NCI-H524 (cell line): ENCODE measurements around the gene GNB1L.

ENCODE experiments used
- DNase-seq, 2 experiments: peaks; one replicate each; lab custom pipeline; 2025; lab: John Stamatoyannopoulos, UW

GNB1L gene

GRCh38 chr22:19775496-19776325, 79.0 kb downstream of the GNB1L start:
- no peak for DNase-seq

- no peak for DNase-seq
Measured at GRCh38 chr22:19774628-19775027, 80.0 kb downstream of the GNB1L start.

GRCh38 chr22:19773470-19774040, 81.1 kb downstream of the GNB1L start:
- DNase-seq, result no peak

- DNase-seq, result no peak
Measured at GRCh38 chr22:19772673-19773469, 81.8 kb downstream of the GNB1L start.

- no peak for DNase-seq
Measured at GRCh38 chr22:19772422-19772672, 82.3 kb downstream of the GNB1L start.

- no peak for DNase-seq
Measured at GRCh38 chr22:19770349-19771220, 84.1 kb downstream of the GNB1L start.

- DNase-seq, result no peak
Measured at GRCh38 chr22:19769393-19769715, 85.3 kb downstream of the GNB1L start.

GRCh38 chr22:19767427-19768341, 87.0 kb downstream of the GNB1L start:
- no peak for DNase-seq

- no peak for DNase-seq
Measured at GRCh38 chr22:19766511-19767426, 87.9 kb downstream of the GNB1L start.

GRCh38 chr22:19766240-19766510, 88.5 kb downstream of the GNB1L start:
- DNase-seq, result no peak

GRCh38 chr22:19765477-19766239, 89.0 kb downstream of the GNB1L start:
- DNase-seq, result no peak

- no peak for DNase-seq
Measured at GRCh38 chr22:19764636-19765476, 89.8 kb downstream of the GNB1L start.

GRCh38 chr22:19764299-19764593, 90.4 kb downstream of the GNB1L start:
- DNase-seq, result no peak

- DNase-seq, result no peak
Measured at GRCh38 chr22:19763458-19764298, 91.0 kb downstream of the GNB1L start.

GRCh38 chr22:19762568-19763457, 91.9 kb downstream of the GNB1L start:
- no peak for DNase-seq

GRCh38 chr22:19761725-19762567, 92.7 kb downstream of the GNB1L start:
- no peak for DNase-seq
